ENCODE results near the gene BBX. TPM values are rescaled to one million over a fixed set of nuclear protein-coding genes. Genes with fewer than 3 reads are reported as not detected.

Gene BBX
- total RNA-seq, 4 donors from 2014 or later, result 24.2 to 68.7 (median 38.0) TPM

DNA sequence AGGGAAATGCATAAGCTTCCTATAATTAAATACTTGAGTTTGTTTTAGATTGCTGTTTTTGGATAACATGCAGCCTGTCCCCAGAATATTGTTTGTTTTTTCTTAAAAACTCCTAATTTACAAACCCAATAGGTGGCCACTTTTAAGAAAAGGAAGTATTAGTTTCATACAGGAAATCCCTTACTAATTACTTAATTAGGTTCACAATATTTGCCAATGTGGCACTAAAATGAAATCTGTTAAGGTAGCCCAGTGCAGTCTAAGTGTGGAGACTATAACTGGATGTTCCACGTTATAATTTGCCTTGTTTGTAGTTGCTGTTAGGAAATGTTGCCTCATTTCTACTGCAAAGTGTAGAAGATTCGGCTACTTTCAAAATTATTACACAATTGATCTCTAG lies 195.8 kb downstream of the BBX start:
- TF ChIP-seq EP300 (IDR thresholded peaks at IDR 0.05) (no peak), CTCF (IDR thresholded peaks at IDR 0.05) (no peak), POLR2AphosphoS5 (IDR thresholded peaks at IDR 0.05) (no peak), POLR2A (IDR thresholded peaks at IDR 0.05) (no peak)
- Histone ChIP-seq H3K9me3 (no peaks in the 10 kb centered on the region), H3K27me3 (no peaks in the 10 kb centered on the region), H3K27ac (no peak overlapping the region), H3K4me3 (no peak overlapping the region), H3K4me1 (peaks cover 6% of the 10 kb centered on the region), H3K36me3 (peaks cover 4% of the 10 kb centered on the region)
- no peak for DNase-seq (ENCODE audit: low spot score in 2 of 2)
- WGBS, result 89% methylated on average over 2 of the region's 2 CpGs

DNA sequence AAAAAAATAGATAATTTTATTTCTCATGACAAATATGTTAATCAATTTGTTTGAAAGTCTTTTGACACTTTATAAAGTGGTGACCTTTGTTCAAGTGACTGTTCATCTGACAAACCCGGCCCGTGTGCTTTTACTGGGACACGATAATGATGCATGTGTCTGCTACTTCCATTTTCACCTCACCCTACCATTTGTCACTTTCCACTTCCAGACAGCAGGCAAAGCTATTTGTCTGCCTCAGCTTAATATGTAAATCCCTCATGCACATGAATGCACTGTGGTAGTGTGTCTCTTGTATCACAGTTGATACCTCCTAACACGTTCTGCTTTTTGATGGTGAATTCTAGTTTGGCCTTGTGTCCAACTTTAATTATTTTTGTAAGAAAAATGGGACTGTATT lies 204.3 kb downstream of the BBX start:
- Histone ChIP-seq H3K27me3 (no peaks in the 10 kb centered on the region), H3K36me3 (peaks cover 10% of the 10 kb centered on the region), H3K4me1 (no peaks in the 10 kb centered on the region), H3K4me3 (no peak overlapping the region), H3K9me3 (no peaks in the 10 kb centered on the region), H3K27ac (no peak overlapping the region)
- no peak for DNase-seq (ENCODE audit: low spot score in 2 of 2)
- WGBS, result 93% methylated on average over 4 of the region's 4 CpGs
- TF ChIP-seq POLR2AphosphoS5 (IDR thresholded peaks at IDR 0.05) (no peak), CTCF (IDR thresholded peaks at IDR 0.05) (no peak), EP300 (IDR thresholded peaks at IDR 0.05) (no peak), POLR2A (IDR thresholded peaks at IDR 0.05) (no peak)

- 95% methylated on average over 4 of the region's 4 CpGs for WGBS
- Histone ChIP-seq H3K9me3 (no peaks in the 10 kb centered on the region), H3K27ac (no peak overlapping the region), H3K4me3 (no peak overlapping the region), H3K27me3 (no peaks in the 10 kb centered on the region), H3K4me1 (no peaks in the 10 kb centered on the region), H3K36me3 (peaks cover 13% of the 10 kb centered on the region)
- DNase-seq (ENCODE audit: low spot score in 2 of 2), result no peak
- TF ChIP-seq CTCF (IDR thresholded peaks at IDR 0.05) (no peak), EP300 (IDR thresholded peaks at IDR 0.05) (no peak), POLR2AphosphoS5 (IDR thresholded peaks at IDR 0.05) (no peak), POLR2A (IDR thresholded peaks at IDR 0.05) (no peak)
Measured at GRCh38 chr3:107729686-107730085, 206.9 kb downstream of the BBX start.

DNA sequence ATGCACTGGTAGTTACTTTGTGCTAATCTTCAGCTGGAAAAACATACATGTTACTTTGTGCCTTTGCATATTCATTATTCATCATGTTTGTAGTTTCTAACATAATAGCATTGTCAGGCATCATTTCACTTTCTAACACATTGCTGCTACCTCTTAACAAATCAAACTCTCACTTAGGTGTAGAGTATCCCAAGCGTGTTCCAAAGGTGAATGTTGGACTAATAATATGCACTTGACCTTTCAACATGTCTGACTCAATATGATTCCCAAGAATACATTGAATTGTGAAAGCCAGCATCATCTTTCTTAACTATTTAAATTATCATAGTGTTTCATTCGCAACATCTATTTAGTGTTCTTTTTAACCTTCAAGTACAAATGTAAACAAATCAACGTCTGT lies 211.6 kb downstream of the BBX start:
- TF ChIP-seq CTCF (IDR thresholded peaks at IDR 0.05) (no peak), POLR2A (IDR thresholded peaks at IDR 0.05) (no peak), EP300 (IDR thresholded peaks at IDR 0.05) (no peak), POLR2AphosphoS5 (IDR thresholded peaks at IDR 0.05) (no peak)
- Histone ChIP-seq H3K4me1 (no peaks in the 10 kb centered on the region), H3K9me3 (no peaks in the 10 kb centered on the region), H3K4me3 (no peak overlapping the region), H3K36me3 (peaks cover 10% of the 10 kb centered on the region), H3K27ac (no peak overlapping the region), H3K27me3 (no peaks in the 10 kb centered on the region)
- DNase-seq (ENCODE audit: low spot score in 2 of 2), result no peak
- 93% methylated on average over 3 of the region's 3 CpGs for WGBS

- no peak overlapping the region for H3K4me3 ChIP-seq
- TF ChIP-seq POLR2A (IDR thresholded peaks at IDR 0.05) (no peak), EP300 (IDR thresholded peaks at IDR 0.05) (no peak), CTCF (IDR thresholded peaks at IDR 0.05) (no peak), POLR2AphosphoS5 (IDR thresholded peaks at IDR 0.05) (no peak)
- H3K9me3 ChIP-seq, result no peaks in the 10 kb centered on the region
- H3K27ac ChIP-seq, result no peak overlapping the region
- no peaks in the 10 kb centered on the region for H3K4me1 ChIP-seq
- H3K36me3 ChIP-seq, result peaks cover 7% of the 10 kb centered on the region
- H3K27me3 ChIP-seq, result no peaks in the 10 kb centered on the region
- no peak for DNase-seq (ENCODE audit: low spot score in 2 of 2)
Measured at GRCh38 chr3:107737914-107738313, 215.2 kb downstream of the BBX start.
